GM21825 (cell line): ENCODE results near the gene LRRC27.

Experiments
- ATAC-seq: cut with Tn5 transposase; IDR thresholded peaks from one replicate; pipeline ENCODE4 v1.9.1; 2021; ENCODE audit warnings: mild to moderate bottlenecking, moderate library complexity; ENCODE audit not compliant: unreplicated experiment

Gene LRRC27

DNA sequence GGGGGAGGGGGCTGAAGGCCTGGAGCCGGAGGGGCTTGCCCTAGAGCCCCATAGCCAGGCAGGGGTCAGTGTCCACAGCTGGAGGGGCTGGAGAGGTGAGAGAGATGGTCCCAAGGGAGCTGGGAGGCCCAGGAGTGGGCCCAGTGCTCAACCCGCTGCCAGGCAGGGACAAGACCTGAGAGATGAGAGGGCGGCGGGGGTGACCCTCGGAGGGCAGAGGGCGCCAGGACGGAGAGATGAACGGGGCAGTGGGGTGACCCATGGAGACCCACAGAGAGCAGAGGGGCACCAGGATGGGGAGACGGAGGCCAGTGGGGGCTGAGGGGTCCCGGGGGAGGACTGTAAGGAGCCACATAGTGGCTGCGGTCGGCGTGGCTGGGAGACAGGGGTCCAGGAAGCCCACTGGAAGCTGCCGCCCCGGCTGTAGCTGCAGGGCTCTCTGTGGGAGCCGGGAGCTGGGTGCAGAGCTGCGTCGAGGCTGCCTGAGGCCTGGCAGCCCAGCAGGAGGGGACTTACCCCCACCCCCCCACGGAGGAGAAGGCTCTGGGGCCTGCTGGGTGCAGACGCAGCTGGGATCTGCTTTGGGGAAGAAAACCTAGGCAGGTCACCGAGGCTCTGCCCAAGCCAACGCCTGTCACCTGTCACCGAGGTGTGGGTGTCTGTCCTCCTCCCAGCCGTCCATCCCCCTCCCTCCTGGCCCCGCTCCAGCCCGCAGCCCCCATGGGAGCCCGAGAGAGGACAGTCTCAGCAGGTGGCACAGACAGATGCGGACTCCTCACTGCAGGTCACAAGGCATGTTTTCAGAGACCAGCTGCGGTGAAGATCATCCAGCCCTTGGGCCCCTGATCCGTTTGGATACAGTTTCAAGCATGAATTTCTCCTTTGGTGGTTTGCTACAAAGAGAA, 90.1 kb downstream of the LRRC27 start:
- ATAC-seq, result peak; percentile 51

DNA sequence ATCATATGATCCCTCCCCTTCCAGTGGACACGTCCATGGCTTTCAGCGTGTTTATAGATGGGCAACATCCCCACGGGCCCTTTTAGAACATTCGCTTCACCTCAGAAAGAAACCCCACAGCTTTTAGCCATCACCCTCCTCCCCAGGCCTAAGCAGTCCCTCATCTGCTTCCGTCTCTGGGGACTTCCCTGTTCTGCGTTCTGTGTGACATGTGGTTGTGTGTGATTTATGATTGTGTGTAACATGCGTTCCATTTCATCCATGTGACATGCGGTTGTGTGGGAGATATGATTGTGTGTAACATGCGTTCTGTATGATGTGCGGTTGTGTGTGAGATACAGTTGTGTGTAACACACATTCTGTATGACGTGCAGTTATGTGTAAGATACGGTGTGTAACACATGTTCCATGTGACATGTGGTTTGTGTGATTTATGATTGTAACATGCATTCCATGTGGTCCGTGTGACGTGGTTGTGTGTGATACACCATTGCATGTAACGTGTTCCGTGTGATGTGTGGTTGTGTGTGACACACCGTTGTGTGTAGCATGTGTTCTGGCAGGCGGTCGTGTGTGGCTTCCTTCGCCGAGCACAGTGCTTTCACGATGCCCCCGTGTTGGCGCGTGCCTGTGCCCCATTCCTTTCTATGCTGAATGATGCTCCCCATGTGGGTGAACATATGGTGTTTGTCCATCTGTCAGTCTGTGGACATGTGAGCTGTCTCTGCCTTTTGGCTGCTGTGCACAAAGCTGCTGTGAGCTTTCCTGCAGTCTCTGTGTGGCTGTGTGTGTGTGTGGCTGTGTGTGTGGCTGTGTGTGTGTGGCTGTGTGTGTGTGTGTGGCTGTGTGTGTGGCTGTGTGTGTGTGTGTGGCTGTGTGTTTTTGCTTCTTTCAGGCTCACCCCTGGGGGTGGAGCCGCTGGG, 91.2 kb downstream of the LRRC27 start:
- ATAC-seq, result no peak

DNA sequence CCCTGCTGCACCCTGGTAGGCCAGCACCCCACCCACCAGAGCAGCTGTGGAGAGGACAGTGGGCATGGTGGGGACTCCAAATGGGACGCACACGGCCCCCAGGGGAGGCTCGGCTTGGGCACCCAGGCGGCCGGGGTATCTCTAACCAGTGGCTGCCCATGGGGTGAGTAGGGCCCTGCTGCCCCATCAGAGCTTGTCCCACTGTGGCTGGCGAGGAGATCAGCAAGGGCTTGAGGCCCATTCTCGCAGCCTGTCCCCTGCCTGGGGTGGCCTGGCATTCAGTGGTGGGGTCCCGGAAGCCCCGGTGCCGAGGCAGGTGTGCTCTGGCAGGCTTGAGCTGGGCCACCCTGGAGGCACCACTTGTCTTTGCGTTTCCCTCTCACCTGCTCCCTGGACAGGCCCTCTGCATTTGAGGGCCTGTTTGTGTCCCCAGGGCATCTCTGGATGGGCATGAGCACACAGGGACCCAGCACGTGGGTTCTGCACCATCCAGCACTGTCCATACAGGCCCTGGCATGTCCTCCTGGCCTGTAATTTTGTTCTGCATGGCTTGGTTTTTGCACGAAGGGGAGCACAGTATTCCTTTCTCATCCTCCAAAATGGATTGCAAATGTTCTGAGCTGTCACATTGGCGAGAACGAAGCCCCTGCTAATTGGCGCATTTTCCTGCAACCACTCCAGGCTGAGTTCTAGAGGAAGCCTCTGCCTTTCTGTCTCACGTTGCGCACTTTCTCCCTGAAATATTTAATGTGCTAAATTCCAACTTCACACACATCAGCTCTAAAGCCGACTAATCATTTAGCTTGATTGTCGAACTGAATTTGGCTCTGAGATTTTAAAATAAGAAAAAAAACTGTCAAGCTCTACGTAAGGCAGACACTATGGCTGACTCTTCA, 92.2 kb downstream of the LRRC27 start:
- no peak for ATAC-seq

DNA sequence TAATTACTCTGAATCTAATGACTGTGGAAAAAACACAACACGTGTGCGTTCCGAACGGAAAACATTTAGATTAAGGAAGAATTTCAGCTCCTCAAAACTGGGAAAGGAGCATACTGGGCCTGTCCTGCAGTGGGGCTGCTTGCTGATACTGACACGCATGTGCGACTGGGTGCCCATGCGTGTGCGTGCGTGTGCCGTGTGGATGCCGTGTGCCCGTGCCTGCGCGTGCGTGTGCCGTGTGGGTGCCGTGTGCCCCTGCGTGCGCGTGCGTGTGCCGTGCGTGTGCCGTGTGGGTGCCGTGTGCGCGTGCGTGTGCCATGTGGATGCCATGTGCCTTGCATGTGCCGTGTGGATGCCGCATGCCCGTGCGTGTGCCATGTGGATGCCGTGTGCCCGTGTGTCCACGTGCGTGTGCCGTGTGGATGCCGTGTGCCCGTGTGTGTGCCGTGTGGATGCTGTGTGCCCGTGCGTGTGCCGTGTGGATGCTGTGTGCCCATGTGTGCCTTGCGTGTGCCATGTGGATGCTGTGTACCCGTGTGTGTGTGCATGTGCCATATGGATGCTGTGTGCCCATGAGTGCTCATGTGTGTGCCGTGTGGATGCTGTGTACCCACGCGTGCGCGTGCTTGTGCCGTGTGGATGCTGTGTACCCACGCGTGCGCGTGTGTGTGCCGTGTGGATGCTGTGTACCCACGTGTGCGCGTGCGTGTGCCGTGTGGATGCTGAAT, 93.2 kb downstream of the LRRC27 start:
- ATAC-seq, result no peak

- ATAC-seq, result no peak
Observed at GRCh38 chr10:132425757-132426155, 93.8 kb downstream of the LRRC27 start.

DNA sequence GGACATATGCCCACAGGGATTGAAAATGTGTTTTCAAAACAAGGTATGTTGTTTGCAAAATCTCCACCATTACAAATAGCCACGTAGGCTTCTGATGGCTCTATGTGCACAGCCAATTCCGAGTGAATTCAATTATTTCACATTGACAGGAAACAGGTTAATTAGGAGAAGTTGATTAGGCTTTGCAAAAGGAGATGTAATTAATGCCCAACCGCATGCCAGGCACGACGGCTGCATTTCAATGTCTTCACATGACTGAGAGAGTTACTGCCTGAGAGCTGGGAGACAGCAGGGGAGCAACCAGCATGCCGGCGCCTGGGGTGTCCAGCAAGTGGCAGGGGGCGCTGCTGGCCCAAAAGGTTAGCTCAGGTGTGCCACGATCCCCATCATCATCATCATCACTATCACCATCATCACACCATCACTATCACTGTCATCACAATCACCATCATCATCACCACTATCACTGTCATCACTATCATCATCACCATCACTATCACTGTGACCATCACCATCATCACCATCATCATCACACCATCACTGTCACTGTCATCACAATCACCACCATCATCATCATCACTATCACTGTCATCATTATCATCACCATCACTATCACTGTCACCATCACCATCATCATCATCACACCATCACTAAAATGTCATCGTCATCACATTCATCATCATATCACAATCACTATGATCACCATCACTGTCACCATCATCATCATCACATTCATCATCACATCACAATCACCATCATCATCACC, 95.2 kb downstream of the LRRC27 start:
- no peak for ATAC-seq

- ATAC-seq, result no peak
Observed at GRCh38 chr10:132427939-132428367, 96.0 kb downstream of the LRRC27 start.

DNA sequence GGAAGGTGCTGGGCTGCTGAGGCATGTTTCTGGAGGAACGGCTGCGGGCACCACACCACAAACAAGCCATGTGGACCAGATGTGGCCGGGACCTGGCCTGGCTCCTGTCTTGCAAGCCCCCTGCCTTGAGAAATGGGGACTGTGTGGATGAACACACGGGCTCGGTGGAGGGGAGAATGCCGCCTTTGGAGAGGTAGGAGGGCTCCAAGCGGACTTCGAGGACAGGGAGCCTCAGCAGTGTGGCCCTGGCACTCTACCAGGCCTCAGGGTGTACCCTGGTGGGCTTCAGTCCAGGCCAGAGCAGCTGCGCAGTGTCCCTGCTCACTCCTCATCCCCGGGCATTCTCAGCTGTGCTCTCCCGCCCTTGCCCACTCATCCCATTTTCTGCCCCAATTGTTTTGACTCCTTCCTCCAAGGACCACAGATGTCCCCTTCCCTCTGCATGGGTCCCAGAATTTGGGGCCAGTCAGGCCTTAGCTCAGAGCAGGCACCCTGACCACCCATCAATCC, 96.5 kb downstream of the LRRC27 start:
- no peak for ATAC-seq
